Measurements from ENCODE around the gene FAIM2.

GRCh38 chr12:49953151-49953550 lies 49.5 kb upstream of the FAIM2 start:
- TF ChIP-seq CTCF (conservative IDR thresholded peaks at IDR 0.05 in 1 of 2, IDR thresholded peaks at IDR 0.05 in 1 of 2; ENCODE audit: extremely low read depth in 1 of 2, insufficient read depth in 1 of 2, low read depth in 1 of 2, low read length in 2 of 2) (no peak), EZH2 (IDR thresholded peaks at IDR 0.05; ENCODE audit: borderline replicate concordance, low read length) (no peak)
